ENCODE data around the gene TULP4.
"Not testable (repeated sequence)": the region's sequence is repeated elsewhere in the genome, so short reads cannot be mapped to it uniquely, and the experiment has no call there.

TULP4 gene

GRCh38 chr6:158387036-158387435 is 74.8 kb downstream of the TULP4 start:
- ChIA-PET POLR2A (no interaction called here), CTCF (interaction anchor here (0.6 to 1.9 kb wide), 6 partner anchors 9 to 30 kb away, joined by 3 to 7 read pairs (median 4); no protein-coding TSS in a partner anchor)
- peak; percentile 76 for TF ChIP-seq PKNOX1 (IDR thresholded peaks at IDR 0.05)
- no peak for TF ChIP-seq ELF4 (IDR thresholded peaks at IDR 0.05)
- TF ChIP-seq FOXK2 (IDR thresholded peaks at IDR 0.05), result no peak
- TF ChIP-seq NFRKB (IDR thresholded peaks at IDR 0.05), result no peak
- peak; percentile 37 for DNase-seq (ENCODE audit: extremely low spot score)

GRCh38 chr6:158387578-158387977 is 75.3 kb downstream of the TULP4 start:
- CTCF ChIA-PET, result interaction anchor here (1.5 to 1.9 kb wide), 2 partner anchors 10 to 20 kb away, joined by 4 to 5 read pairs; no protein-coding TSS in a partner anchor
- DNase-seq (ENCODE audit: extremely low spot score), result no peak
- TF ChIP-seq SUZ12 (IDR thresholded peaks at IDR 0.05) (no peak), BHLHE40 (IDR thresholded peaks at IDR 0.05; ENCODE audit: borderline replicate concordance) (no peak), CTBP1 (IDR thresholded peaks at IDR 0.05; ENCODE audit: borderline replicate concordance) (no peak), FOXA1 (IDR thresholded peaks at IDR 0.05) (no peak), ZNF384 (IDR thresholded peaks at IDR 0.05) (no peak), LEF1 (IDR thresholded peaks at IDR 0.05; ENCODE audit: borderline replicate concordance) (no peak), ARNT (IDR thresholded peaks at IDR 0.05) (no peak), ELF4 (IDR thresholded peaks at IDR 0.05) (no peak), PKNOX1 (IDR thresholded peaks at IDR 0.05) (no peak), HDGF (IDR thresholded peaks at IDR 0.05; ENCODE audit: borderline replicate concordance) (no peak), L3MBTL2 (conservative IDR thresholded peaks at IDR 0.05) (no peak), FOXM1 (IDR thresholded peaks at IDR 0.05; ENCODE audit: borderline replicate concordance) (no peak), NFRKB (IDR thresholded peaks at IDR 0.05) (no peak)
- POLR2A ChIA-PET, result no interaction called here

GRCh38 chr6:158388727-158389126 is 76.5 kb downstream of the TULP4 start:
- TF ChIP-seq PKNOX1 (IDR thresholded peaks at IDR 0.05) (peak; percentile 81), ELF4 (IDR thresholded peaks at IDR 0.05) (no peak), SP1 (IDR thresholded peaks at IDR 0.05) (no peak)
- ChIA-PET CTCF (no interaction called here), POLR2A (no interaction called here)
- DNase-seq (ENCODE audit: extremely low spot score), result no peak

- no peak for TF ChIP-seq BHLHE40 (IDR thresholded peaks at IDR 0.05; ENCODE audit: borderline replicate concordance)
- TF ChIP-seq ELF4 (IDR thresholded peaks at IDR 0.05), result no peak
- TF ChIP-seq CTBP1 (IDR thresholded peaks at IDR 0.05; ENCODE audit: borderline replicate concordance), result no peak
- TF ChIP-seq SP1 (IDR thresholded peaks at IDR 0.05), result no peak
- TF ChIP-seq PKNOX1 (IDR thresholded peaks at IDR 0.05), result no peak
- TF ChIP-seq FOXA1 (IDR thresholded peaks at IDR 0.05), result no peak
- TF ChIP-seq ZNF384 (IDR thresholded peaks at IDR 0.05), result no peak
- TF ChIP-seq L3MBTL2 (conservative IDR thresholded peaks at IDR 0.05), result no peak
- TF ChIP-seq ARNT (IDR thresholded peaks at IDR 0.05), result no peak
- POLR2A ChIA-PET, result no interaction called here
- DNase-seq (ENCODE audit: extremely low spot score), result no peak
- CTCF ChIA-PET, result no interaction called here
Observed at GRCh38 chr6:158389193-158389919, 77.1 kb downstream of the TULP4 start.

- POLR2A ChIA-PET, result no interaction called here
Observed at GRCh38 chr6:158391276-158391675, 79.0 kb downstream of the TULP4 start.

GRCh38 chr6:158391977-158392376 is 79.7 kb downstream of the TULP4 start:
- POLR2A ChIA-PET; DNase-seq (ENCODE audit: extremely low spot score); CTCF ChIA-PET: not testable (repeated sequence)

More at GRCh38 chr6:158391276-158391675, 79.0 kb downstream of the TULP4 start:
- CTCF ChIA-PET, result no interaction called here
- DNase-seq (ENCODE audit: extremely low spot score), result no peak
- no peak for TF ChIP-seq NFRKB (IDR thresholded peaks at IDR 0.05)
- no peak for TF ChIP-seq FOXK2 (IDR thresholded peaks at IDR 0.05)
- no peak for TF ChIP-seq HDGF (IDR thresholded peaks at IDR 0.05; ENCODE audit: borderline replicate concordance)
- no peak for TF ChIP-seq L3MBTL2 (conservative IDR thresholded peaks at IDR 0.05)
- TF ChIP-seq ZNF384 (IDR thresholded peaks at IDR 0.05), result no peak
- TF ChIP-seq LEF1 (IDR thresholded peaks at IDR 0.05; ENCODE audit: borderline replicate concordance), result no peak
- TF ChIP-seq FOXM1 (IDR thresholded peaks at IDR 0.05; ENCODE audit: borderline replicate concordance), result no peak
- TF ChIP-seq ELF4 (IDR thresholded peaks at IDR 0.05), result no peak

- ChIA-PET CTCF (interaction anchor here (1.1 to 1.7 kb wide), 2 partner anchors 11 to 13 kb away, joined by 3 to 4 read pairs; no protein-coding TSS in a partner anchor), POLR2A (no interaction called here)
- TF ChIP-seq LEF1 (IDR thresholded peaks at IDR 0.05; ENCODE audit: borderline replicate concordance) (no peak), L3MBTL2 (conservative IDR thresholded peaks at IDR 0.05) (no peak), ELF4 (IDR thresholded peaks at IDR 0.05) (no peak), FOXA1 (IDR thresholded peaks at IDR 0.05) (no peak), TARDBP (IDR thresholded peaks at IDR 0.05) (no peak), FOXM1 (IDR thresholded peaks at IDR 0.05; ENCODE audit: borderline replicate concordance) (no peak)
- DNase-seq (ENCODE audit: extremely low spot score), result no peak
Observed at GRCh38 chr6:158396136-158396535, 83.9 kb downstream of the TULP4 start.
